Measurements from ENCODE around the gene NTMT1. TPM values are rescaled to one million over a fixed set of nuclear protein-coding genes. Genes with fewer than 3 reads are reported as not detected.

The NTMT1 gene
- total RNA-seq, 1 donor from 2014 or later = 15.5 TPM

GRCh38 chr9:129637673-129638439, 11.9 kb downstream of the NTMT1 start:
- no peak for DNase-seq (ENCODE audit: extremely low spot score in 2 of 2)
- intact Hi-C loops (cut with DNase I) = no loop called here
- H3K4me3 ChIP-seq = no peak overlapping the region
- H3K4me1 ChIP-seq = peaks cover 32% of the 10 kb centered on the region
- no peaks in the 10 kb centered on the region for H3K9me3 ChIP-seq
- no peaks in the 10 kb centered on the region for H3K27me3 ChIP-seq
- peaks cover 3 to 60% of the 10 kb centered on the region in 2 donors for H3K36me3 ChIP-seq
- TF ChIP-seq CTCF (IDR thresholded peaks at IDR 0.05) = no peak
- no peak for TF ChIP-seq POLR2A (IDR thresholded peaks at IDR 0.05)
- no peak for TF ChIP-seq POLR2AphosphoS5 (IDR thresholded peaks at IDR 0.05; ENCODE audit: insufficient read depth in 1 of 2, low read depth in 1 of 2)
- no peak overlapping the region for H3K27ac ChIP-seq

GRCh38 chr9:129639034-129639630, 13.2 kb downstream of the NTMT1 start:
- Histone ChIP-seq H3K4me3 (no peak overlapping the region), H3K9me3 (no peaks in the 10 kb centered on the region), H3K4me1 (peaks cover 39% of the 10 kb centered on the region), H3K27me3 (no peaks in the 10 kb centered on the region), H3K36me3 (peaks cover 0 to 48% of the 10 kb centered on the region in 2 donors), H3K27ac (no peak overlapping the region)
- intact Hi-C loops (cut with DNase I) = no loop called here
- DNase-seq (ENCODE audit: extremely low spot score in 2 of 2) = no peak
- no peak for TF ChIP-seq CTCF (IDR thresholded peaks at IDR 0.05)
- TF ChIP-seq POLR2A (IDR thresholded peaks at IDR 0.05) = no peak
- no peak for TF ChIP-seq POLR2AphosphoS5 (IDR thresholded peaks at IDR 0.05; ENCODE audit: insufficient read depth in 1 of 2, low read depth in 1 of 2)

- Histone ChIP-seq H3K36me3 (peaks cover 0 to 42% of the 10 kb centered on the region in 2 donors), H3K9me3 (no peaks in the 10 kb centered on the region), H3K27me3 (no peaks in the 10 kb centered on the region), H3K4me3 (no peak overlapping the region), H3K27ac (no peak overlapping the region), H3K4me1 (peaks cover 40% of the 10 kb centered on the region)
- intact Hi-C loops (cut with DNase I) = loop anchor here (5.0 kb wide), 1 partner anchor 138 kb away; no protein-coding TSS in a partner anchor
- TF ChIP-seq POLR2AphosphoS5 (IDR thresholded peaks at IDR 0.05; ENCODE audit: insufficient read depth in 1 of 2, low read depth in 1 of 2) (no peak), POLR2A (IDR thresholded peaks at IDR 0.05) (no peak), CTCF (IDR thresholded peaks at IDR 0.05) (no peak)
- DNase-seq (ENCODE audit: extremely low spot score in 2 of 2) = no peak
Observed at GRCh38 chr9:129639756-129640085, 13.8 kb downstream of the NTMT1 start.

- H3K36me3 ChIP-seq = peaks cover 0 to 36% of the 10 kb centered on the region in 2 donors
- H3K4me3 ChIP-seq = peak overlapping the region; percentile 82 to 88
- intact Hi-C loops (cut with DNase I) = loop anchor here (5.0 kb wide), 1 partner anchor 137 kb away; no protein-coding TSS in a partner anchor
- H3K4me1 ChIP-seq = peaks cover 40% of the 10 kb centered on the region
- H3K27ac ChIP-seq = peak overlapping the region; percentile 2
- H3K27me3 ChIP-seq = no peaks in the 10 kb centered on the region
- no peaks in the 10 kb centered on the region for H3K9me3 ChIP-seq
- no peak for TF ChIP-seq POLR2A (IDR thresholded peaks at IDR 0.05)
- TF ChIP-seq POLR2AphosphoS5 (IDR thresholded peaks at IDR 0.05; ENCODE audit: insufficient read depth in 1 of 2, low read depth in 1 of 2) = peak in 1 of 2 donors; percentile 5
- DNase-seq (ENCODE audit: extremely low spot score in 2 of 2) = no peak
Observed at GRCh38 chr9:129640086-129640870, 14.3 kb downstream of the NTMT1 start.
